ENCODE measurements around the gene KAT7. TPM values are rescaled to one million over a fixed set of nuclear protein-coding genes. Genes with fewer than 3 reads are reported as not detected.

Gene KAT7
- total RNA-seq, 1 experiment from 2014 or later: 79.5 TPM

DNA sequence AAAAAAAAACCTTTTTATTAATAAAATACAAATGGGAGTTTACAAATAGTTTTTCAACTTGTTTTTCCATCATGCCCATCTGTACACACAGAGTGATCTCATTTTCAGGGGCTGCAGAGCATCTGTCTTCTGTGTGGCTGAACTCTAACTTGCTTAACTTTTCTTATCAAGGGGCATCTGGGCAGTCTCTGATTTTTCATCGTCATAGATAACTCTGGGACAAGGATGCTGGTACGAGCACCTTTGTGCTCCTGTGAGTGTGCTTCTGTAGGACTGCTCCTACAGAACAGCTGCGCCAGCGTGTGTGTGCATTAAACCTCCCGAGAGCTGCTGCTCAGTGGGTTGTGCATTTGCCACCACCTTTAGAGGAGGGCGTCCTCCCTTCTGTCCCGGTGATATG, 94.0 kb downstream of the KAT7 start:
- ATAC-seq: no peak

More for the DNA sequence above, 94.0 kb downstream of the KAT7 start:
- Histone ChIP-seq H3K4me1 (ENCODE audit: control insufficient read depth in 1 of 2, insufficient read depth in 2 of 2, low read length in 2 of 2) (peaks cover 23 to 28% of the 10 kb centered on the region in 2 experiments), H3K9ac (ENCODE audit: low read length) (no peak overlapping the region), H3K9me2 (ENCODE audit: insufficient read depth) (no peaks in the 10 kb centered on the region), H3K27me3 (ENCODE audit: insufficient read depth, low read length) (no peaks in the 10 kb centered on the region), H2AFZ (ENCODE audit: low read depth, low read length, poor library complexity, severe bottlenecking) (no peak overlapping the region), H3K4me2 (ENCODE audit: low read length) (no peak overlapping the region), H3K9me3 (ENCODE audit: control insufficient read depth in 1 of 2, insufficient read depth in 1 of 2, low read depth in 1 of 2, low read length in 2 of 2) (no peaks in the 10 kb centered on the region), H3K4me3 (replicated peaks in 1 of 2; ENCODE audit: low read depth in 1 of 2, low read length in 2 of 2) (no peak overlapping the region), H3K27ac (ENCODE audit: low read depth, low read length) (no peak overlapping the region), H3K79me2 (ENCODE audit: insufficient read depth, low read length) (no peaks in the 10 kb centered on the region), H4K20me1 (ENCODE audit: insufficient read depth) (no peaks in the 10 kb centered on the region), H3K36me3 (ENCODE audit: control insufficient read depth in 1 of 2, insufficient read depth in 2 of 2, low read length in 2 of 2) (no peaks in the 10 kb centered on the region)
- RAD21 ChIA-PET (ENCODE audit: low non-redundant PET in 1 of 2, low total read pairs in 2 of 2, uncharacterized antibody in 2 of 2, unreplicated experiment in 2 of 2): interaction anchor here in 1 of 2 experiments (1.1 kb wide), 1 partner anchor 114 kb away, joined by 3 read pairs; no protein-coding TSS in a partner anchor
- TF ChIP-seq CEBPB (IDR thresholded peaks at IDR 0.05; ENCODE audit: low read depth) (no peak), CBX3 (IDR thresholded peaks at IDR 0.05; ENCODE audit: low read depth) (no peak), POLR2A (IDR thresholded peaks at IDR 0.05; ENCODE audit: borderline replicate concordance, extremely low read depth, insufficient read depth, insufficient read length) (no peak), EZH2phosphoT487 (IDR thresholded peaks at IDR 0.05; ENCODE audit: borderline replicate concordance) (no peak), ZNF274 (IDR thresholded peaks at IDR 0.05; ENCODE audit: low read depth, low read length) (no peak), TCF7L2 (IDR thresholded peaks at IDR 0.05; ENCODE audit: borderline replicate concordance, extremely low read depth, insufficient read depth, insufficient read length) (no peak), ZFX (IDR thresholded peaks at IDR 0.05) (no peak), SP1 (IDR thresholded peaks at IDR 0.05; ENCODE audit: low read depth) (no peak), ELF1 (IDR thresholded peaks at IDR 0.05; ENCODE audit: borderline replicate concordance, low read depth) (no peak), SIN3A (IDR thresholded peaks at IDR 0.05; ENCODE audit: low read depth) (no peak), SRF (IDR thresholded peaks at IDR 0.05; ENCODE audit: low read depth) (no peak)
- TF ChIP-seq, protein P1, sequence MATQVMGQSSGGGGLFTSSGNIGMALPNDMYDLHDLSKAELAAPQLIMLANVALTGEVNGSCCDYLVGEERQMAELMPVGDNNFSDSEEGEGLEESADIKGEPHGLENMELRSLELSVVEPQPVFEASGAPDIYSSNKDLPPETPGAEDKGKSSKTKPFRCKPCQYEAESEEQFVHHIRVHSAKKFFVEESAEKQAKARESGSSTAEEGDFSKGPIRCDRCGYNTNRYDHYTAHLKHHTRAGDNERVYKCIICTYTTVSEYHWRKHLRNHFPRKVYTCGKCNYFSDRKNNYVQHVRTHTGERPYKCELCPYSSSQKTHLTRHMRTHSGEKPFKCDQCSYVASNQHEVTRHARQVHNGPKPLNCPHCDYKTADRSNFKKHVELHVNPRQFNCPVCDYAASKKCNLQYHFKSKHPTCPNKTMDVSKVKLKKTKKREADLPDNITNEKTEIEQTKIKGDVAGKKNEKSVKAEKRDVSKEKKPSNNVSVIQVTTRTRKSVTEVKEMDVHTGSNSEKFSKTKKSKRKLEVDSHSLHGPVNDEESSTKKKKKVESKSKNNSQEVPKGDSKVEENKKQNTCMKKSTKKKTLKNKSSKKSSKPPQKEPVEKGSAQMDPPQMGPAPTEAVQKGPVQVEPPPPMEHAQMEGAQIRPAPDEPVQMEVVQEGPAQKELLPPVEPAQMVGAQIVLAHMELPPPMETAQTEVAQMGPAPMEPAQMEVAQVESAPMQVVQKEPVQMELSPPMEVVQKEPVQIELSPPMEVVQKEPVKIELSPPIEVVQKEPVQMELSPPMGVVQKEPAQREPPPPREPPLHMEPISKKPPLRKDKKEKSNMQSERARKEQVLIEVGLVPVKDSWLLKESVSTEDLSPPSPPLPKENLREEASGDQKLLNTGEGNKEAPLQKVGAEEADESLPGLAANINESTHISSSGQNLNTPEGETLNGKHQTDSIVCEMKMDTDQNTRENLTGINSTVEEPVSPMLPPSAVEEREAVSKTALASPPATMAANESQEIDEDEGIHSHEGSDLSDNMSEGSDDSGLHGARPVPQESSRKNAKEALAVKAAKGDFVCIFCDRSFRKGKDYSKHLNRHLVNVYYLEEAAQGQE (IDR thresholded peaks at IDR 0.05; ENCODE audit: low read depth): no peak
- TF ChIP-seq, protein P2, sequence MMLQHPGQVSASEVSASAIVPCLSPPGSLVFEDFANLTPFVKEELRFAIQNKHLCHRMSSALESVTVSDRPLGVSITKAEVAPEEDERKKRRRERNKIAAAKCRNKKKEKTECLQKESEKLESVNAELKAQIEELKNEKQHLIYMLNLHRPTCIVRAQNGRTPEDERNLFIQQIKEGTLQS (IDR thresholded peaks at IDR 0.05): no peak
- TF ChIP-seq, protein P3, sequence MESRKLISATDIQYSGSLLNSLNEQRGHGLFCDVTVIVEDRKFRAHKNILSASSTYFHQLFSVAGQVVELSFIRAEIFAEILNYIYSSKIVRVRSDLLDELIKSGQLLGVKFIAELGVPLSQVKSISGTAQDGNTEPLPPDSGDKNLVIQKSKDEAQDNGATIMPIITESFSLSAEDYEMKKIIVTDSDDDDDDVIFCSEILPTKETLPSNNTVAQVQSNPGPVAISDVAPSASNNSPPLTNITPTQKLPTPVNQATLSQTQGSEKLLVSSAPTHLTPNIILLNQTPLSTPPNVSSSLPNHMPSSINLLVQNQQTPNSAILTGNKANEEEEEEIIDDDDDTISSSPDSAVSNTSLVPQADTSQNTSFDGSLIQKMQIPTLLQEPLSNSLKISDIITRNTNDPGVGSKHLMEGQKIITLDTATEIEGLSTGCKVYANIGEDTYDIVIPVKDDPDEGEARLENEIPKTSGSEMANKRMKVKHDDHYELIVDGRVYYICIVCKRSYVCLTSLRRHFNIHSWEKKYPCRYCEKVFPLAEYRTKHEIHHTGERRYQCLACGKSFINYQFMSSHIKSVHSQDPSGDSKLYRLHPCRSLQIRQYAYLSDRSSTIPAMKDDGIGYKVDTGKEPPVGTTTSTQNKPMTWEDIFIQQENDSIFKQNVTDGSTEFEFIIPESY (IDR thresholded peaks at IDR 0.05; ENCODE audit: extremely low read depth, insufficient replicate concordance, low read length): no peak
- TF ChIP-seq, protein P4, sequence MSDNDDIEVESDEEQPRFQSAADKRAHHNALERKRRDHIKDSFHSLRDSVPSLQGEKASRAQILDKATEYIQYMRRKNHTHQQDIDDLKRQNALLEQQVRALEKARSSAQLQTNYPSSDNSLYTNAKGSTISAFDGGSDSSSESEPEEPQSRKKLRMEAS (IDR thresholded peaks at IDR 0.05): no peak
- POLR2A ChIA-PET: no interaction called here
- no peak for DNase-seq (ENCODE audit: low read depth, low spot score)
- CTCF ChIA-PET: interaction anchor here (6.8 kb wide), 1 partner anchor 115 kb away, joined by 47 read pairs; no protein-coding TSS in a partner anchor
- no TSS peak for BruUV-seq (replicated peaks)
- intact Hi-C loops (cut with micrococcal nuclease): no loop called here

Data from HCT116 (cell line).